ENCODE results near the gene CHCHD6. TPM values are rescaled to one million over a fixed set of nuclear protein-coding genes. Genes with fewer than 3 reads are reported as not detected.
A peak's percentile ranks its signal among the peaks of the same experiment; 100 is the strongest.

CHCHD6 gene
- total RNA-seq, 1 experiment from 2014 or later, result 40.9 TPM

DNA sequence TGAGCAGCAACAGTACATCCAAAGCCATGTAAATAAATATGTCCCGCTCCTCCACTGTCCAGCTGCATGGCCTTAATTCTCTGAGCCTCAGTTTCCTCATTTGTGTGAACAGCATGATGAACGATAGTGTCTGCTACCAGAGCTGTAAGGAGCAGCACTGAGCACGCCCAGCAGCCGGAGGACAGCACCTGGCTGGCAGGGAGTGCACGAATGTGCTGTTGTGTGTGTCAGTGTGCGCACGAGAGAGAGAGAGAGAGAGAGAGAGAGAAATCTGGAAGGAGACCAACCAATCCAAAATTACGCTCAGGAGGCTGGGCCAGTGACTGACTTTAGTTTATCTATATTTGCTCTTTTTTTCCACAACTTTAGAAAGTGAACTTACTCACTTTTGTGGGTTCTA is 252.3 kb downstream of the CHCHD6 start:
- Mint-ChIP-seq H3K9me3 (no peaks in the 10 kb centered on the region), H3K27me3 (ENCODE audit: low read depth) (no peaks in the 10 kb centered on the region), H3K4me1 (peaks cover 16% of the 10 kb centered on the region), H3K27ac (0 out of 2 replicates have a peak overlapping the region, but pooled peaks have one; percentile 17), H3K4me3 (no peak overlapping the region), H3K36me3 (no peaks in the 10 kb centered on the region)
- ATAC-seq (no peak), DNase-seq (ENCODE audit: low spot score) (no peak)
- TF ChIP-seq ZNF317 (CRISPR knock-in tag; IDR thresholded peaks at IDR 0.05; ENCODE audit: borderline replicate concordance, low read depth) (no peak), TEAD4 (CRISPR knock-in tag; IDR thresholded peaks at IDR 0.05) (no peak)
- ChIA-PET POLR2A (no interaction called here), CTCF (interaction anchor here (1.8 to 1.9 kb wide), 2 partner anchors 11 to 204 kb away, joined by 5 to 8 read pairs; no protein-coding TSS in a partner anchor)

DNA sequence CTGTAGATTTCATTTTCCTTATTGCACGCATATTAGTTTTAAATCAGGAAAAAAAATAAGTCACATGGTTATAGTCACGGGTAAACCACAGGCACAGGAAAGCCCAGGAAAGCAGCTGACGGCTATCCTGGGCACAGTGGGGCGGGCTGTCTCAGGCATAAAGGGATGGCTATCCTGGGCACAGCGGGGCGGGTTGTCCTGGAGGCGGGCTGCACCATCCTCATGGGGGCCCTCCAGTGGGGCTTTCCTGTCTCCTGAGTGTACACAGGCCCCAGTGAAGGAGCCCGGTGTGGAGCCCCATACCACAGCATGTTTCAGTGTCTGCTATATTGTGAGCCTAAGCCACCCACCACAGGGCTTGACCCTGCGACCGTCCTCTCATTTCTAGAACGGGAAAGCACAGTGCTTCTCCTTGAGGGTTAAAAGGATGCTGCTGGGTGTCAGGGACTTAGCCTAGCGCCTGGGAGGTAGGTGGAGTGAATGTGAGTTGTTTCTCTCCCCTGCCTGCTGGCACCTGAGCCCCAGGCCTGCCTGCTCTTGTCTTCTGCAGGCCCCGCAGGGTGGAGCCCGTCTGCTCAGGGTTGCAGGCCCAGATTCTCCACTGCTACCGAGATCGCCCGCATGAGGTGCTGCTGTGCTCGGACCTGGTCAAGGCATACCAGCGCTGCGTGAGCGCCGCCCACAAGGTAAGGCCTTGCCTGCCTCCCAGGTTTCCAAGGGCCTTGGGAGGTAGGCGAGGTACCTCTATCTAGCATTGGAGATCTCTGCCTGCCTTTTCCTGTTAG is 253.0 kb downstream of the CHCHD6 start:
- peak; percentile 16 for DNase-seq (ENCODE audit: low spot score)
- CTCF ChIA-PET, result interaction anchor here (1.9 kb wide), 1 partner anchor 205 kb away, joined by 8 read pairs; no protein-coding TSS in a partner anchor
- H3K4me1 Mint-ChIP-seq, result peaks cover 16% of the 10 kb centered on the region
- no peaks in the 10 kb centered on the region for H3K36me3 Mint-ChIP-seq
- ATAC-seq, result peak; percentile 43
- H3K27me3 Mint-ChIP-seq (ENCODE audit: low read depth), result no peaks in the 10 kb centered on the region
- POLR2A ChIA-PET, result no interaction called here
- H3K4me3 Mint-ChIP-seq, result no peak overlapping the region
- no peaks in the 10 kb centered on the region for H3K9me3 Mint-ChIP-seq
- no peak overlapping the region for H3K27ac Mint-ChIP-seq
- TF ChIP-seq ZNF671 (CRISPR knock-in tag; IDR thresholded peaks at IDR 0.05) (no peak), ATF1 (CRISPR knock-in tag; IDR thresholded peaks at IDR 0.05) (no peak), JAZF1 (CRISPR knock-in tag; IDR thresholded peaks at IDR 0.05) (no peak), GABPB1 (CRISPR knock-in tag; IDR thresholded peaks at IDR 0.05) (no peak), ZNF121 (CRISPR knock-in tag; IDR thresholded peaks at IDR 0.05) (no peak), TCF7 (CRISPR knock-in tag; IDR thresholded peaks at IDR 0.05; ENCODE audit: low read depth) (no peak), ZNF219 (CRISPR knock-in tag; IDR thresholded peaks at IDR 0.05; ENCODE audit: borderline replicate concordance) (no peak), SMAD3 (CRISPR knock-in tag; IDR thresholded peaks at IDR 0.05; ENCODE audit: borderline replicate concordance) (no peak), CREB1 (CRISPR knock-in tag; IDR thresholded peaks at IDR 0.05) (no peak)
- TF ChIP-seq, protein P1, sequence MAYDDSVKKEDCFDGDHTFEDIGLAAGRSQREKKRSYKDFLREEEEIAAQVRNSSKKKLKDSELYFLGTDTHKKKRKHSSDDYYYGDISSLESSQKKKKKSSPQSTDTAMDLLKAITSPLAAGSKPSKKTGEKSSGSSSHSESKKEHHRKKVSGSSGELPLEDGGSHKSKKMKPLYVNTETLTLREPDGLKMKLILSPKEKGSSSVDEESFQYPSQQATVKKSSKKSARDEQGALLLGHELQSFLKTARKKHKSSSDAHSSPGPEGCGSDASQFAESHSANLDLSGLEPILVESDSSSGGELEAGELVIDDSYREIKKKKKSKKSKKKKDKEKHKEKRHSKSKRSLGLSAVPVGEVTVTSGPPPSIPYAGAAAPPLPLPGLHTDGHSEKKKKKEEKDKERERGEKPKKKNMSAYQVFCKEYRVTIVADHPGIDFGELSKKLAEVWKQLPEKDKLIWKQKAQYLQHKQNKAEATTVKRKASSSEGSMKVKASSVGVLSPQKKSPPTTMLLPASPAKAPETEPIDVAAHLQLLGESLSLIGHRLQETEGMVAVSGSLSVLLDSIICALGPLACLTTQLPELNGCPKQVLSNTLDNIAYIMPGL (CRISPR knock-in tag; IDR thresholded peaks at IDR 0.05), result no peak
- TF ChIP-seq, protein P2, sequence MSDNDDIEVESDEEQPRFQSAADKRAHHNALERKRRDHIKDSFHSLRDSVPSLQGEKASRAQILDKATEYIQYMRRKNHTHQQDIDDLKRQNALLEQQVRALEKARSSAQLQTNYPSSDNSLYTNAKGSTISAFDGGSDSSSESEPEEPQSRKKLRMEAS (CRISPR knock-in tag; IDR thresholded peaks at IDR 0.05), result no peak
- TF ChIP-seq, protein P3, sequence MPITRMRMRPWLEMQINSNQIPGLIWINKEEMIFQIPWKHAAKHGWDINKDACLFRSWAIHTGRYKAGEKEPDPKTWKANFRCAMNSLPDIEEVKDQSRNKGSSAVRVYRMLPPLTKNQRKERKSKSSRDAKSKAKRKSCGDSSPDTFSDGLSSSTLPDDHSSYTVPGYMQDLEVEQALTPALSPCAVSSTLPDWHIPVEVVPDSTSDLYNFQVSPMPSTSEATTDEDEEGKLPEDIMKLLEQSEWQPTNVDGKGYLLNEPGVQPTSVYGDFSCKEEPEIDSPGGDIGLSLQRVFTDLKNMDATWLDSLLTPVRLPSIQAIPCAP (CRISPR knock-in tag; IDR thresholded peaks at IDR 0.05), result no peak
- TF ChIP-seq, protein P4, sequence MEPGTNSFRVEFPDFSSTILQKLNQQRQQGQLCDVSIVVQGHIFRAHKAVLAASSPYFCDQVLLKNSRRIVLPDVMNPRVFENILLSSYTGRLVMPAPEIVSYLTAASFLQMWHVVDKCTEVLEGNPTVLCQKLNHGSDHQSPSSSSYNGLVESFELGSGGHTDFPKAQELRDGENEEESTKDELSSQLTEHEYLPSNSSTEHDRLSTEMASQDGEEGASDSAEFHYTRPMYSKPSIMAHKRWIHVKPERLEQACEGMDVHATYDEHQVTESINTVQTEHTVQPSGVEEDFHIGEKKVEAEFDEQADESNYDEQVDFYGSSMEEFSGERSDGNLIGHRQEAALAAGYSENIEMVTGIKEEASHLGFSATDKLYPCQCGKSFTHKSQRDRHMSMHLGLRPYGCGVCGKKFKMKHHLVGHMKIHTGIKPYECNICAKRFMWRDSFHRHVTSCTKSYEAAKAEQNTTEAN (CRISPR knock-in tag; IDR thresholded peaks at IDR 0.05), result no peak

DNA sequence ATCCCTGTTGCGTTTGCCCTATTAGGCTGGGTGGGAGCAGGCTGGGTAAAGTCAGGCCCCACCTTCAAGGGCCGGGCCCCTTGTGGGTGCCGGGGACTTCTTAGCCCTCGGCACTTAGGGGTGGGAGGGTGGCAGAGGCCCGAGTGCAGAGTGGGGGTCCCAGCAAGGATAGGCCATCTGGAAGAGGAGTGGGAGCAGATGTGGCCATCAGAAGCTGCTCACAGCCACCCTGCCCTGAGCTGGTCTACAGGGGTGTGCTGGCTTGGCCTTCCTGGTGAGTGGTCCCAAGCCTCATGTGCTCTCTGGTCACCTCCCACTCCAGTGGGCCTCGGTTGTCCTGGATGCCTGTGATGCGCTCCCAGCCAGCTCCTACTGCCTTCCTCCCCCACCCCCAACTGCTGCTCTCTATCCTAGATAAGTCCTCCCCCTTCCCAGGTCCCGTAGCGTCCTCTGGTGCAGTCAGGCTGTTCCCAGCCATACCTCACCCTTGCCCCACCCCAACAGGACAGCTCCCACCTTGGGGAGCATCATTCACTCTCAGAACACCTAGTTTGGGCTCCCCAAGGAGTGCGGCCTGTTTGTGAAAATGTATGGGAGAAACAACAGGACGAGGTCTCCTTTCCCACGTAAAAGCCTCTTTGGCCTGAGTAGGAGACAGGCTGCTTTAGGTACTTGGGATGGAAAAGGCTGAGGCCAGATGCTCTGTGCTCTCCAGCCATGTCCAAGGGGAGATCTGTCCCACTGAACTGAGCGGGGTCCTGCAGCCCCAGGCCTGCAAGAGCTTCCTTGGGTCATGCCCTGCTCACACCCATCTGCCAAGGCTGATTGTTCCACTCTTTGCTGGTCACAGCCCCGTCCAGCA is 254.0 kb downstream of the CHCHD6 start:
- H3K27me3 Mint-ChIP-seq (ENCODE audit: low read depth), result no peaks in the 10 kb centered on the region
- peak; percentile 8 for DNase-seq (ENCODE audit: low spot score)
- H3K9me3 Mint-ChIP-seq, result no peaks in the 10 kb centered on the region
- H3K4me3 Mint-ChIP-seq, result no peak overlapping the region
- peaks cover 16% of the 10 kb centered on the region for H3K4me1 Mint-ChIP-seq
- ATAC-seq, result no peak
- H3K36me3 Mint-ChIP-seq, result no peaks in the 10 kb centered on the region
- H3K27ac Mint-ChIP-seq, result no peak overlapping the region
- ChIA-PET POLR2A (no interaction called here), CTCF (no interaction called here)
- TF ChIP-seq, protein P5, sequence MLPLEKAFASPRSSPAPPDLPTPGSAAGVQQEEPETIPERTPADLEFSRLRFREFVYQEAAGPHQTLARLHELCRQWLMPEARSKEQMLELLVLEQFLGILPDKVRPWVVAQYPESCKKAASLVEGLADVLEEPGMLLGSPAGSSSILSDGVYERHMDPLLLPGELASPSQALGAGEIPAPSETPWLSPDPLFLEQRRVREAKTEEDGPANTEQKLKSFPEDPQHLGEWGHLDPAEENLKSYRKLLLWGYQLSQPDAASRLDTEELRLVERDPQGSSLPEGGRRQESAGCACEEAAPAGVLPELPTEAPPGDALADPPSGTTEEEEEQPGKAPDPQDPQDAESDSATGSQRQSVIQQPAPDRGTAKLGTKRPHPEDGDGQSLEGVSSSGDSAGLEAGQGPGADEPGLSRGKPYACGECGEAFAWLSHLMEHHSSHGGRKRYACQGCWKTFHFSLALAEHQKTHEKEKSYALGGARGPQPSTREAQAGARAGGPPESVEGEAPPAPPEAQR (CRISPR knock-in tag; IDR thresholded peaks at IDR 0.05), result no peak
- TF ChIP-seq, protein P6, sequence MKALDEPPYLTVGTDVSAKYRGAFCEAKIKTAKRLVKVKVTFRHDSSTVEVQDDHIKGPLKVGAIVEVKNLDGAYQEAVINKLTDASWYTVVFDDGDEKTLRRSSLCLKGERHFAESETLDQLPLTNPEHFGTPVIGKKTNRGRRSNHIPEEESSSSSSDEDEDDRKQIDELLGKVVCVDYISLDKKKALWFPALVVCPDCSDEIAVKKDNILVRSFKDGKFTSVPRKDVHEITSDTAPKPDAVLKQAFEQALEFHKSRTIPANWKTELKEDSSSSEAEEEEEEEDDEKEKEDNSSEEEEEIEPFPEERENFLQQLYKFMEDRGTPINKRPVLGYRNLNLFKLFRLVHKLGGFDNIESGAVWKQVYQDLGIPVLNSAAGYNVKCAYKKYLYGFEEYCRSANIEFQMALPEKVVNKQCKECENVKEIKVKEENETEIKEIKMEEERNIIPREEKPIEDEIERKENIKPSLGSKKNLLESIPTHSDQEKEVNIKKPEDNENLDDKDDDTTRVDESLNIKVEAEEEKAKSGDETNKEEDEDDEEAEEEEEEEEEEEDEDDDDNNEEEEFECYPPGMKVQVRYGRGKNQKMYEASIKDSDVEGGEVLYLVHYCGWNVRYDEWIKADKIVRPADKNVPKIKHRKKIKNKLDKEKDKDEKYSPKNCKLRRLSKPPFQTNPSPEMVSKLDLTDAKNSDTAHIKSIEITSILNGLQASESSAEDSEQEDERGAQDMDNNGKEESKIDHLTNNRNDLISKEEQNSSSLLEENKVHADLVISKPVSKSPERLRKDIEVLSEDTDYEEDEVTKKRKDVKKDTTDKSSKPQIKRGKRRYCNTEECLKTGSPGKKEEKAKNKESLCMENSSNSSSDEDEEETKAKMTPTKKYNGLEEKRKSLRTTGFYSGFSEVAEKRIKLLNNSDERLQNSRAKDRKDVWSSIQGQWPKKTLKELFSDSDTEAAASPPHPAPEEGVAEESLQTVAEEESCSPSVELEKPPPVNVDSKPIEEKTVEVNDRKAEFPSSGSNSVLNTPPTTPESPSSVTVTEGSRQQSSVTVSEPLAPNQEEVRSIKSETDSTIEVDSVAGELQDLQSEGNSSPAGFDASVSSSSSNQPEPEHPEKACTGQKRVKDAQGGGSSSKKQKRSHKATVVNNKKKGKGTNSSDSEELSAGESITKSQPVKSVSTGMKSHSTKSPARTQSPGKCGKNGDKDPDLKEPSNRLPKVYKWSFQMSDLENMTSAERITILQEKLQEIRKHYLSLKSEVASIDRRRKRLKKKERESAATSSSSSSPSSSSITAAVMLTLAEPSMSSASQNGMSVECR (CRISPR knock-in tag; IDR thresholded peaks at IDR 0.05; ENCODE audit: borderline replicate concordance), result no peak
- no peak for TF ChIP-seq ZNF219 (CRISPR knock-in tag; IDR thresholded peaks at IDR 0.05; ENCODE audit: borderline replicate concordance)
- TF ChIP-seq, protein P7, sequence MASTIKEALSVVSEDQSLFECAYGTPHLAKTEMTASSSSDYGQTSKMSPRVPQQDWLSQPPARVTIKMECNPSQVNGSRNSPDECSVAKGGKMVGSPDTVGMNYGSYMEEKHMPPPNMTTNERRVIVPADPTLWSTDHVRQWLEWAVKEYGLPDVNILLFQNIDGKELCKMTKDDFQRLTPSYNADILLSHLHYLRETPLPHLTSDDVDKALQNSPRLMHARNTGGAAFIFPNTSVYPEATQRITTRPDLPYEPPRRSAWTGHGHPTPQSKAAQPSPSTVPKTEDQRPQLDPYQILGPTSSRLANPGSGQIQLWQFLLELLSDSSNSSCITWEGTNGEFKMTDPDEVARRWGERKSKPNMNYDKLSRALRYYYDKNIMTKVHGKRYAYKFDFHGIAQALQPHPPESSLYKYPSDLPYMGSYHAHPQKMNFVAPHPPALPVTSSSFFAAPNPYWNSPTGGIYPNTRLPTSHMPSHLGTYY (CRISPR knock-in tag; IDR thresholded peaks at IDR 0.05), result no peak

Measured in WTC11 (cell line).